DMS79 treated with DMSO at 0.1 percent for 48 hours (cell line): Measurements from ENCODE around the gene CCL15.
A peak's percentile ranks its signal among the peaks of the same experiment; 100 is the strongest.
"Not testable (repeated sequence)": the region's sequence is repeated elsewhere in the genome, so short reads cannot be mapped to it uniquely, and the experiment has no call there.

Experiments used
- DNase-seq: peaks from one replicate; lab custom pipeline; 2025; lab: John Stamatoyannopoulos, UW

The CCL15 gene, protein sequence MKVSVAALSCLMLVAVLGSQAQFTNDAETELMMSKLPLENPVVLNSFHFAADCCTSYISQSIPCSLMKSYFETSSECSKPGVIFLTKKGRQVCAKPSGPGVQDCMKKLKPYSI

DNA sequence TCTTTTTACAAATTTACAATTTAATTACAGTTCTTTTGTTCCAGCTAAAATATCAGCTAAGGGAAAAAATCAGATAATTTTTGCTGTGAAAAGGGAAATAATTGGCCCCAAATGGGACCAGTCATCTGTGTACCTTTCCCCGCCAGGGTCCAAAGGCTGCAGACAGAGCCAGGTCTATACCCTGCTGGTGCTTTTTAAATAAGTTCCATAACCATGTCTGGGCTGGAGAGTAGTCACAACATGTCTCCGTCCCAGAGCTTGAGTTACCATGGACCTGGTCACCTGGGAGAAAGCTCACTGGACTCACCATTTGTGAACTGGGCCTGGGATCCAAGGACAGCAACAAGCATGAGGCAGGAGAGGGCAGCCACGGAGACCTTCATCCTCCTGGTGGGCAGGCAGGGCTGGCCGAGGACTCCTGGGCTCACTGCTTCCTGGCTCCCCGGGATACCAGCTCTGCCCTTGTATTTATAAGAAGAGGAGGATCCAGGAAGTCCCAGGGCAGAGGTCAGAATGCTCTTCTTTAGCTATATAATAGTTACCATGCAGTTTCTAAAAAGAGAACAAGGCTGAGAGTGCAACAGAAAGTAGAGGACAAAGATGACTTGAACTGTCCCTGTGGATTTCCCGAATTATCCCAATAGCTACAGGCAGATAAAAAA, at the start of gene CCL15:
TSS of gene CCL15 (minus strand) at position 444 of the 662 bp plus-strand sequence. CDS start at position 383, 61 bp downstream.
- DNase-seq: no peak

DNA sequence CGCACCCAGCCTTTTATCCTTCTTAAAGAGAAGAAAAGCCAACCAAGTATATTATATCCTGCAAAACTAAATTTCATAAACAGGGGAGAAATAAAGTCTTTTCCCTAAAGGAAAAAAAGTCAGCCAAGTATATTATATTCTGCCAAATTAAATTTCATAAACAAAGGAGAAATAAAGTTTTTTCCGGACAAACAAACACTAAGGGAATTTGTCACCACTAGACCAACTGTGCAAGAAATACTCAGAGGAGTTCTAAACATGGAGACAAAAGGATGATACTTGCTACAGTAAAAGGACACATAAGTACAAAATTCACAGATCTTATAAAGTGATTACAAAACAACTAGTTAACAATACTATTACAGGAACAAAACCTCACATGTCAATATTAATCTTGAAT, 48.3 kb upstream of the CCL15 start:
- no peak for DNase-seq

DNA sequence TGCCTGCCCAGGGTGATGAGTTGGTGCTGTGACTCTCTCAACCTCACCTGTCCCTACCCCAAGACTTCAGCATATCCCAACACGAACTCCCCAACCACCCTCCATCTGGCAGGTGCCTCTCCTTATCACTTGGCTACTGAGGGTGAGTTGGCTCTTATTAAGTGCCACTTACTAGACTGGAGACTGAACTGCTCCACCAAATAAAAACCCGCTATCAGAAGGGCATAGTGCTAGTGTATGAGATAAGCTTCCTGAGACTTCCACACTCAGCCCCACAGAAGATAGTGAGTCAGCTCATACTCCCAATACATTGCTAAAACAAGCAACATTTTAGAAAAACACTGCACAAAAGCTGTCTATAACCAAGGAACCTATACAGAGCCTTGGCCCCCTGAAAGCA, 46.7 kb upstream of the CCL15 start:
- no peak for DNase-seq

DNA sequence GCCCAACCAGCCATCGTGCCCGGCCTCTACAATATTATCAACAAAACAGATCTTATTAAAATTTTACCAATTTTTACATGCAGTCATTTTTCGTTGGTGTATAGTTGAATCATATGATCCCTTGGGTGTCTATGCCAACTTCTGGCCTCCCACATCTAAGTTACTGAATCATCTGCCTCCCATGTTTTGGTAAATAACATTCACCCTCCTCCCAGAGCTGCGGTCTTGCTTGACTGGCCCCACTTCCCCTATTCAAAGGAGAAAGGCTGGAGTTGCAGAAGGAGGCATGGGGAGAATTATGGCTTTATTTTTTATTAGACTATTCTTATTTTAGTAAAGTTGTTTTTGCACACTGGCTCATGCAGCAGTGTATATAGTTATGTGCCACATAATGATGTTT, 34.9 kb upstream of the CCL15 start:
- DNase-seq: no peak

DNA sequence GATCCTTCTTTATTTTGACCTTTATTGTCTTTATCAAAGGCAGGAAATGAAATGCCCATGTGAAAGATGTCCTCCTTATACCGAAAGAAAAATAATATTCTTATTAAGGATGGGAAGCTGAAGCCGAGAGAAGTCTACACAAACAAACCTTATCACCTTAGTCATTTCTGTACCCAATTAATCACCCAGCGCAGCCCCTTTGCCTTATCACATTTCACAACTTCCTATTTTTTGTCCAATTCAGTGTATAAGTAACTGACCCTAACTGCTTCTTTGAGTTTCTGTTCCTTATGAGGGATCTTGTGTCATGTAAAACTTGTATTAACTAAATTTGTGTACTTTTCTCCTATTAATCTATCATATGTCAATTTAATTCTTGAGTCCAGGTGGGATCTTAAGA, 32.8 kb upstream of the CCL15 start:
- DNase-seq: no peak

DNA sequence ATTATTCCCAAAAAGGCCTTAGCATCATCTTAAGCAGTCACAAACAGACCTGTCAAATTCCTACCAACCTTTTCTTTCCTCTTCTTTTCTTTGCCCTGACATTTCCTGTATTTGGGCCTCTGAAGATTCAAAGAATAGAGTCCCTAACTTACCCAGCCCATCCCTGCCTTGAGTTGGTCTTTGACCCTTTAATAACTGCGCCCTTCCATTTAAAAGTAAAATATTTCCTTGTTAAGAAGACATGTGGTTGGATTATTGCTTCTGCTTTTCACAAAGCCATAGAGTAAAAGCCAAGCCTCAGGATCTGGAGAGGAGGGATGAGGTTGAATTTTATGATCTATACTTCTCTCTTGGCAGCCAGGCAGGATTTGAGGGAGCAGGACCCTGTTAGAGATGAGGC, 29.6 kb upstream of the CCL15 start:
- DNase-seq: peak; percentile 25

DNA sequence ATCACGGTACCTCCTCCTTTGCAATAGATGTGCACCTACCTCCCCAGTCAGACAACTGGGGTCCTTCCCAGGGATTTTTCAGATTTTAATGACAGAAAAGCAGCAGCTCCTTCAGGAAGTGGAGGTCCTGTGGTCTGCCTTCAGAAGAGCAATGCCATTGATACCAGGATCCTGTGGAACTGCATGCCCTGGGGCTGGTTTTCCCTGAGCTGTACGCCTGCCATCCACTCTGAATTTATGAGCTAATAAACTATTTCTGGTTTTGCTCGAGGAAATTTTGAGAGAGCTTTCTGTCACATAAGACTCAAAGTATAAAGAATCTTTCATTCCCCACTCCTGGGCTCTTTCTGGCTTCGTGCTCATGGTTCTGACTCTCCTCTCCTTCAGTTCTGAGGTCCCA, 26.4 kb upstream of the CCL15 start:
- no peak for DNase-seq

DNA sequence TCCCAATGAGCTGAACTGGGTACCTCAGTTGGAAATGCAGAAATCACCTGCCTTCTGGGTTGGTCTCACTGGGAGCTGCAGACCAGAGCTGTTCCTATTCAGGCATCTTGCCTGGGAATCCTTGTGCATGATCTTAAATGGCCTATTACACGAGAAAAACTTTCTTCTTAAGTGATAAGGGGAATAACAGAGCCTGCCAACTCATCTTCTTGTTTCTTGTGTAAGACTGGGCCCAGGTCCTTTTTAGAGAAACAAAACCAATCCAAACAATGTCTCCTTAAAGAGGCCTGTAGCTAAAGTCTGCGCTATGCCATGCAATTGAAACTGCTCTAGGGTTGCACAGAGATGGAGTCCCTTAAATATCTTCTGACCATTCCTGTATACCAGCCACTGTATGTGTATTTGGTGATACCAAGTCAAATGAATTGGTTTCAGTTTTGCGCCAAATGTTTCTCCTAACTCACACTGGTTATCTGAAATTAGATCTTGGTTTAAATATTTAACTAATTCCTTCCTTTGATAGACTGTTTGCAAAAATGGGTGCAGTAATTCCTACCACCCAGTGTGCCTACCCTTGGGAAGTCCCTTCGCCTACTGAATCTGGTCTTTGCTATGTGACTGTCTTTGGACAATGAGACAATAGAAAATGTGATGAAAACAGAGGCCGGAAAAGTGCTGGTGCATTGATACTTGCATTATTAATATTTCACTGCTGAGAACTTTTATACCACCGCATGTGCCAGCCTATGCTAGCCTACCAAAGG, 22.9 kb upstream of the CCL15 start:
- DNase-seq: no peak

DNA sequence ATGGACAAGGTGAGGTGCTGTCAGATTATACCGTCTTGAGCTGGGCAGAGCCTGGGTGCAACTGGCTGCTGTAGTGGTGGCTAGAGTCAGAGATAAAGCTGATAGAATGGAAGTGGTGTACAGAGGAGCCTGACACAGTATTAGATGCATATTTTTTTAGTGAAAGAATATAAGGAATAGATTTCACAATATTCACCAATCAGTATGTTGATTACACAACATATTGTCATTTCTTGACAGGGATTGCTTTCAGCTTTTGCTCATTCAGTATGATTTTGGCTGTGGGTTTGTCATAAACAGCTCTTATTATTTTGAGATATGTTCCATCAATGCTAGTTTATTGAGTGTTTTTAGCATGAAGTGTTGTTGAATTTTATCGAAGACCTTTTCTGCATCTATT, 18.1 kb upstream of the CCL15 start:
- DNase-seq: no peak

DNA sequence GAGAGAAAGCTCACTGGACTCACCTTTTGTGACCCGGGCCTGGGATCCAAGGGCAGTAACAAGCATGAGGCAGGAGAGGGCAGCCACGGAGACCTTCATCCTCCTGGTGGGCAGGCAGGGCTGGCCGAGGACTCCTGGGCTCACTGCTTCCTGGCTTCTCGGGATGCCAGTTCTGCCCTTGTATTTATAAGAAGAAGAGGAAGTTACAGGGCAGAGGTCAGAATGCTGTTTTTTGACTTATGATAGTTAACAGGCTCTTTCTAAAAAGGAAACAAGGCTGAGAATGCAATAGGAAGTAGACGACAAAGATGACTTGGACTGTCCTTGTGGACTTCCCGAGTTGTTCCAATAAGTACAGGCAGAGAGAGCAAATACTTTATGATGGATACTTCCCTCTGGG, 16.4 kb upstream of the CCL15 start, which contains the start of gene CCL23:
TSS of gene CCL23 (minus strand) at position 174 of the 400 bp plus-strand sequence. CDS start at position 99, 75 bp downstream.
- no peak for DNase-seq

DNA sequence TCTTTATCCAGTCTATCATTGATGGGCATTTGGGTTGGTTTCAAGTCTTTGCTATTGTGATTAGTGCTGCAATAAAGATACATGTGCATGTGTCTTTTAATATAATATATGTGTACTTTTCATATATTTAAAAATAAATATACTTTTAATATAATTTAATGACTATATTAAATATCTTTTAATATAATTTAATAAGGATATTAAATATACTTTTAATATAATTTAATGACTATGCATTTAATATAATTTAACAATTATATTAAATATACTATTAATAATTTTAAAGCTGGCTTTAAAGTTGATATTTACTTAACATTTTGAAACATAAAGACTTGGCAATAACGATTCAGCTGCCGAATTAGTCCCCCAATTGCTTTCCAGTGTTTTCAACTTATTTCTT, 15.2 kb upstream of the CCL15 start:
- no peak for DNase-seq

DNA sequence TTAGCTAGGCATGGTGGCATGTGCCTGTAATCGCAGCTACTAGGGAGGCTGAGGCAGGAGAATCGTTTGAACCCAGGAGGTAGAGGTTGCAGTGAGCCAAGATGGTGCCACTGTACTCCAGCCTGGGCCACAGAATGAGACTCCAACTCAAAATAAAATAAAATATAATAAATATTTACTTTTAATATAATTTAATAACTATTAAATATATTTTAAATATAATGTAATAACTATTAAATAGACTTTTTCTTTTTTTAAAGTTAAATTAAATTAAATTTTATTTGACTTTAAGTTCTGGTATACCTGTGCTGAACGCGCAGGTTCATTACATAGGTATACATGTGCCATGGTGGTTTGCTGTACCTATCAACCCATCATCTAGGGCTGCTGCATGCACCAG, 14.5 kb upstream of the CCL15 start:
- not testable (repeated sequence) for DNase-seq

DNA sequence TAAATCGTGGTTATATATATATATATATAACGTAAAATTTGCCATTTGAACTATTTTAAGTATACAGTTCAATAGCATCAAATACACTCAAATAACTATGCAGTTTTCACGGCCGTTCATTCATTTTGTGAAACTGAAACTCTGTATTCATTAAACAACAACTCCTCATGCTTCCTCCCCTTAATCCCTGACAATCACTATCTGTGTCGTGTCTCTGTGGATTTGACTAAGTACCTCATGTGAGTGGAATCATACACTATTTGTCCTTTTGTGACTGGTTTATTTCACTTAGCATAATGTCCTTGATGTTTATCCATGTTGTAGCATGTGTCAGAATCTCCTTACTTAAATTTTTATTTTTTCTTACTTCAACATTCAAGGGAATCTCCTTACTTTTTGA, 13.6 kb upstream of the CCL15 start:
- no peak for DNase-seq

DNA sequence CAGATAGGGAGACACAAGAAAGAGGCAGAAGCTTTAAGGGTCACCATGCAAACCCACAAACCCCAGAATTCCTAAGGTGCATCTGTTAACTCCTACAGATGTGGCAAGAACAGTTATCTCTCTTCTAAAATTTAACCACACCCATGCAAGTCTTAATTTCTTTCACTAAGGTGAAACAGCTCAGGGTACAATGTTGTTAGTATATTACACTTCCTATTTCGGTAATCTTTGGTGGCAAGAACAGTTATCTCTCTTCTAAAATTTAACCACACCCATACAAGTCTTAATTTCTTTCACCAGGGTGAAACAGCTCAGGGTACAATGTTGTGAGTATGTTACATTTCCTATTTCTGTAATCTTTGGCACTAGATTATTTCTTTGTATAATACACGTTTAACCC, 9.8 kb upstream of the CCL15 start:
- no peak for DNase-seq

DNA sequence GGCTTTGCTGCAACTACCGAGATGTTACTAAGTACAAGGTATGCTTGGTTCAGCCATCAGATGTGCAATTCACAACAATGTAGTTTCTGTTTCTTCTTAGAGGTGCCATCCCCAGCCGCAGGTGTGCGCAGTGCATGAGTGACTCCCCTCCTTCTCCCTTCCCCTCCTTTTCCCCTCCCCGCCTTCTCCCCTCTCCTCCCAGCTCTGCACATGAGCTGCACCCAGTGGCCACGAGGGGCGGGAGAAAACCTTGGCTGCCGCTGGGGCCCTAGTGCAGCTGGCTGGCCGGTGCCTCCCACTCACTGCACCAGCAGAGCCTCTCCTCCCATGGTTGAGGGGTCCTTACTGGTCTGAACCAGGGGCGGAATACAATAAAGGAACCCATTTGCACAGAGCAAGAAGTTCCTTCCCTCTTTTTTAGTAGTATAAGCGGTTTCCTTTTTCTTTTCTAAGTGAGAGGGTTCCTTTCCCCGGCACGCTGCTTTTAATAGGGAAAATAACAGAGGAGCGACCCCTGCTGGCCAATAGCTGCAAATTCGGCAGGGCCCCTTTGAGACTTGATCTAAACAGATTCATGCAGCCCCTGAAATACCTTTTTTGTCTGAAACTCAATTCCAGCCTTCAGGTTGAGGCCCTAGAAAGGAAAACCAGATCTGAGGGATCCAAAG, 7.8 kb upstream of the CCL15 start:
- no peak for DNase-seq

DNA sequence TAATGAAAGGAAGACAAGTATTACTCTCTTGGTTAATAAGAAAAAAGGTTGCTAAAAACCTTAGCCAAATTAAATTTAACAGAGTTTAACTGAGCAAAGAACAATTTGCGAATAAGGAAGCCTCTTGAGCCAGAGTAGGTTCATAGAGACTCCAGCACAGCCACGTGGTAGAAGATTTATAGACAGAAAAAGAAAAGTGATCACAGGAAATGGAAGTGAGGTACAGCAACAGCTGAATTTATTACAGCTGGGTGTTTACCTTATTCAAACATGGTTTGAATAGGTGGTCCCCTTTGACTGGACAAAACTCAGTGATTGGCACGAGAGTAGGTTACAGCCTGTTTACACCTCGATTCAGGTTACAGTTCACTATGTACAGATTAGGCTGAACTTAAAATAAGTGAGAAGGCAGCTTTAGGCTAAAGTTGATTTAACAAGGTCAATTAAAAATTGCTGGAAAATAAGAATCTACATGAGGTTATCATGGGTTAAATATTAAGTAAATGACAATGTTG, 3.3 kb upstream of the CCL15 start:
- peak; percentile 4 for DNase-seq

DNA sequence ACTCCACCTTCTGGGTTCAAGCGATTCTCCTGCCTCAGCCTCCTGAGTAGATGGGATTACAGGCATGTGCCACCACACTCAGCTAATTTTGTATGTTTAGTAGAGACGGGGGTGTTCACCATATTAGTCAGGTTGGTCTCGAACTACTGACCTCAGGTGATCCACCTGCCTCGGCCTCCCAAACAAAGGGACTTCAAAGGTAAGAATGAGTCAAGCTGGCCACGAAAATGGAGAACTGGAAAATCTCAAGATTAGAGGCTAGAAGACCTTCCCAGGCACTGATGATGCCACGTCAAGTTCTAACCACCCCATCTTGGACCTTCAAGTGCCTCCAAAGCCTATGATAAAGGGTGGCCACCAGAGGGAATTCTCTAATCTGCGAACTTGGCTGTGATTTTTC, 1.3 kb upstream of the CCL15 start:
- DNase-seq: no peak

DNA sequence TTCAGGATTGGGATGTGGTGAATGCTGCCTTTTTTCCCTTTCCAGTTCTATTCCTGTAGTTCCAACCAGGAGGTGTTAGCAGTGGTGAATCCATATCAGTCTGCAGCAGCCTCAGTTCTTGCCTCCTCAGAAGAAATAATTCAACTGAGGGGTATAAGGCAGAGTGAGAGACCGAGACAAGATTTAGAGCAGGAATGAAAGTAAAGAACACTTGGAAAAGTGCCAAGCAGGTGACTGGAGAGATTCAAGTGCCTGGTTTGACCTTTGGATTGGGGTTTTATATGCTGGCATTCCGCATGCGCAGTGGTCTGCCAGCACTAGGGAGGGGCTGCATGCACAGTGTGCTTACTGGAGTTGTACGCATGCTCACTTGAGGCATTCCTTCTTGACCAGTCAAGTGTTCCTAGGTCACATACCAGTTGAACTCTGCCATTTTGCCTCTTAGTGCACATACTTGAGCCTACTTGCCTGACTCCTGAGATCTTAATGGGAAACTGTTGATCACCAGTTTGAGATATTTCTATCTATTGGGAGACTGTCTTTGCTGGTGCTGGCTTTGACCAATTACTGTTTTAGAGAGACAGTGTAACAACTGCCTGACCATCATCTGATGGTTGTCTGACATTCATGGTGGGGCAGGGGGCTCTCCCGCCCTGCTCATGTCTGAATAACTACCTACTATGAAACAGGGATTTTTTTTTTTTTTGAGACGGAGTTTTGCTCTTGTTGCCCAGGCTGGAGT, 680 bp upstream of the CCL15 start:
- peak; percentile 83 for DNase-seq

DNA sequence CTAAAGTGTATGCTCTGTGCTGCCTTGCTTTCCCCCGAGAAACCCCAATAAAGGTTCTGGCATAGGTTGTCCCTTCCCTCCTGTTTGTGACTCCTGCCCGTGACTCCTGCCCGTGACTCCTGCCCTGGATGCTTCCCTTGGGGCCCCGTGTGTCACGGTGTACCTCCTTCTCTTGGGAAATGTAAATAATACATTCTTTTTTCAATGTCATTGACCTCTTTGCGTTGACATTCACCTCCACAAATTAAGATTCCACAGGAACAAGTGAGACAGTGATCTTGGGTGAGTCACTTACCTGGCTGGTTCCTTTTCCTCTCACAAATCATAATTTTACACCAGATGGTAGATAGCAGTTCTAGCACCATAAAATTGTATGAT, 632 bp downstream of the CCL15 start:
- DNase-seq: no peak

DNA sequence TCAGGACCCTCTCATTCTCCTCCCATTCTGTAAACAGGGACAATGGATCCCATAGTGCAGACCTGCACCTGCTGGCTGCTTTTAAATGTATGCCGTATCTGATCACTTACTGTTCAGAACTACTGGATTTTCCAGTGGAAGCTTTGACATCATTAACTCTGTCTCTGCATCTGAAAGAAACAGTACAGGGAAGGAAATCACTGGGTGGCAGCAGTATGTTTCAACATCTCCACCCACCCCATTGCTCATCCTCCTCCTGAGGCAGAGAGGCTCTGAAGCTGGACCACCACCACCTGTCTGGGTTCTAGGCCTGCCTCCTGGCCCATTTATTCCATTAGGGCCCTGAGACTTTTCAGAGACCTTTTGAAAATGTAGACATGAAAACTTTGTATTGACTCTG, 2.6 kb downstream of the CCL15 start:
- DNase-seq: no peak

DNA sequence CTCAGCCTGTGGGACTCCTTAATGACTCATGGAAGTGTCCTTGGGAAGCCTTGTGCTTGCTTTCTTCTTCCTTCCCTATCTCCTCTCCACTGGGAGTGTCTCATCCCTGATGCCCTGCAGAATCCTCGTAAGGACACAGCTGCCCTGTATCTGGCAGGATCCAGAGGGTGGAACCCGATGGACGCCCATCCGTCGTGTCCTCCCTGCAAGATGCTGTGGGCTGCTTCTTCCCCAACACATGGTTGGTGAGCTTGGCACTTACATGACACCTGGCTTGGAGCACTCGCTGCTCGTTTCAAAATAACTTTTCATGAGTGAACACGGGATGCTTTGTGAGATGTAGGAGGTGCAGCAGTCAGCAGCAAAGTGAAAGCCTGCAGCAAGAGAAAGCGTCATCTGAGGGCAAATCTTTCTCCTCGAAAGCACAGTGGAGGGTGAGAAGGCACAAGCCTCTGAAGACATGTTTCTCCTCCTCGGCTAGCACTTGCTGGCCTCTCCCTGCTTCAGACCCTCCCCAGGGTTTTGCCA, 3.3 kb downstream of the CCL15 start:
- DNase-seq: no peak

DNA sequence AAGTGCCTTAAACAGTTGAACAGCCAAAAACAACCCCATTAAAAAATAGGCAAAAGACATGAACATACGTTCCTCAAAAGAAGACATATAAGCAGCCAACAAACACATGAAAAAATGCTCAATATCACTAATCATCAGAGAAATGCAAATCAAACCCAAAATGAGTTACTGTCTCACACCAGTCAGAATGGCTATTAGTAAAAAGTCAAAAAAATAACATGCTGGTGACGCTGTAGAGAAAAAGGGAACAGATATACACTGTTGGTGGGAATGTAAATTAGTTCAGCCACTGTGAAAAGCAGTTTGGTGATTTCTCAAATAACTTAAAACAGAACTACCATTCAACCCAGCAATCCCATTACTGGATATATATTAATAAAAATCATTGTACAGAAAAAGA, 6.0 kb downstream of the CCL15 start:
- DNase-seq: not testable (repeated sequence)
